K562 (cell line): ENCODE data around the gene TSKS. TPM values are rescaled to one million over a fixed set of nuclear protein-coding genes. Genes with fewer than 3 reads are reported as not detected.

Source experiments
- ARID2 ChIP-seq: fragments of 450-650 bp; IDR thresholded peaks from 2 replicates; pipeline ENCODE4 v1.6.1; 2017; ENCODE audit warnings: antibody characterized with exemption, mild to moderate bottlenecking
- ATF6 ChIP-seq: sonication (generic); formaldehyde crosslinking; IDR thresholded peaks from 2 replicates; pipeline ENCODE4 v1.4.0; 2020; ENCODE audit warnings: mild to moderate bottlenecking, missing genetic modification reagents
- CUX1 ChIP-seq: fragments of 200-800 bp; sonication (Bioruptor generic); IDR thresholded peaks from 2 replicates; pipeline ENCODE4 v1.6.1; 2016; ENCODE audit warnings: missing genetic modification characterization, missing compliant biosample characterization
- DDX20 ChIP-seq: fragments of 450-650 bp; IDR thresholded peaks from 2 replicates; pipeline ENCODE4 v1.6.1; 2016; ENCODE audit warnings: missing genetic modification characterization, low read depth, mild to moderate bottlenecking, missing compliant biosample characterization, moderate library complexity
- FOXJ3 ChIP-seq: sonication (generic); formaldehyde crosslinking; IDR thresholded peaks from 2 replicates; pipeline ENCODE4 v1.4.0; 2020; ENCODE audit warnings: mild to moderate bottlenecking, missing genetic modification reagents
- GABPB1 ChIP-seq: sonication (generic); formaldehyde crosslinking; IDR thresholded peaks from 2 replicates; pipeline ENCODE4 v1.8.0; 2022; ENCODE audit warnings: mild to moderate bottlenecking, missing genetic modification reagents
- GTF2B ChIP-seq: IDR thresholded peaks from 2 replicates; pipeline ENCODE4 v1.6.1; 2011; ENCODE audit not compliant: insufficient read length; ENCODE audit errors: extremely low read depth
- KHSRP ChIP-seq: fragments of 450-650 bp; IDR thresholded peaks from 2 replicates; pipeline ENCODE4 v1.6.1; 2017
- MEF2D ChIP-seq: conservative IDR thresholded peaks from 2 replicates; pipeline ENCODE4 v1.6.1; 2016; ENCODE audit warnings: low read depth, missing genetic modification characterization, missing compliant biosample characterization
- MYC ChIP-seq, 2 experiments: fragments of 250-450 bp in 1 of 2; sonication (Bioruptor Pico) in 1 of 2; IDR thresholded peaks; 2 replicates each; pipeline versions ENCODE4 v1.5.1 to v1.6.1; 2012 to 2021; ENCODE audit warnings: low read depth in 2 of 2, borderline replicate concordance in 1 of 2, improper control_type of control experiment in 1 of 2, low read length in 1 of 2, mild to moderate bottlenecking in 1 of 2, moderate library complexity in 1 of 2
- NCOA6 ChIP-seq: fragments of 450-650 bp; IDR thresholded peaks from 2 replicates; pipeline ENCODE4 v1.6.1; 2017; ENCODE audit warnings: mild to moderate bottlenecking
- PHB ChIP-seq: fragments of 250-450 bp; sonication (Bioruptor Pico); IDR thresholded peaks from 2 replicates; pipeline ENCODE4 v1.5.0; 2021
- PHF20 ChIP-seq: fragments of 450-650 bp; IDR thresholded peaks from 2 replicates; pipeline ENCODE4 v1.6.1; 2018; ENCODE audit not compliant: partially characterized antibody
- PHF21A ChIP-seq: fragments of 450-650 bp; IDR thresholded peaks from 2 replicates; pipeline ENCODE4 v1.6.1; 2017; ENCODE audit warnings: low read depth, borderline replicate concordance
- TARDBP ChIP-seq: fragments of 450-650 bp; IDR thresholded peaks from 2 replicates; pipeline ENCODE4 v1.6.1; 2016
- TRIM28 ChIP-seq: fragments of 450-650 bp; IDR thresholded peaks from 2 replicates; pipeline ENCODE4 v1.6.1; 2017
- ZBTB1 ChIP-seq: sonication (generic); formaldehyde crosslinking; IDR thresholded peaks from 2 replicates; pipeline ENCODE4 v1.8.1; 2023; ENCODE audit warnings: missing genetic modification reagents, low read depth, mild to moderate bottlenecking, borderline replicate concordance
- ZFP36 ChIP-seq: fragments of 150-350 bp; IDR thresholded peaks from 2 replicates; pipeline ENCODE4 v1.6.1; 2018; ENCODE audit warnings: low read length, low read depth; ENCODE audit not compliant: partially characterized antibody
- ZNF121 ChIP-seq: sonication (generic); formaldehyde crosslinking; conservative IDR thresholded peaks from 2 replicates; pipeline ENCODE4 v1.8.0; 2022; ENCODE audit warnings: missing genetic modification reagents
- ZNF143 ChIP-seq: sonication (generic); formaldehyde crosslinking; IDR thresholded peaks from 2 replicates; pipeline ENCODE4 v1.9.0; 2022; ENCODE audit warnings: mild to moderate bottlenecking, missing genetic modification reagents
- ZNF507 ChIP-seq: conservative IDR thresholded peaks from 2 replicates; pipeline ENCODE4 v1.6.1; 2017; ENCODE audit warnings: missing genetic modification characterization, missing compliant biosample characterization
- ZNF584 ChIP-seq: fragments of 200-800 bp; sonication (Bioruptor generic); IDR thresholded peaks from 2 replicates; pipeline ENCODE4 v1.6.1; 2016; ENCODE audit warnings: low read depth, mild to moderate bottlenecking, missing genetic modification characterization, missing compliant biosample characterization
- ZNF644 ChIP-seq: fragments of 200-800 bp; sonication (Bioruptor generic); IDR thresholded peaks from 2 replicates; pipeline ENCODE4 v1.6.1; 2016; ENCODE audit warnings: low read depth, missing genetic modification characterization, missing compliant biosample characterization
- ZZZ3 ChIP-seq: fragments of 450-650 bp; IDR thresholded peaks from 2 replicates; pipeline ENCODE4 v1.6.1; 2016; ENCODE audit warnings: antibody characterized with exemption, mild to moderate bottlenecking, moderate library complexity
- polyA plus RNA-seq, 8 experiments: library from polyadenylated mRNA; depleted of rRNA in 4 of 8; stranded (reverse) in 5 of 8; unstranded in 3 of 8; fragments of >200 nt; fragmentation: Nextera tagmentation in 2 of 8; fragmentation: Illumina TruSeq in 1 of 8; extraction: Ambion mirVana in 2 of 8; extraction: Trizol in 1 of 8; gene quantifications; 2 replicates each; pipeline versions ENCODE4 v1.2.1 to v1.2.3, GENCODE V29; 2011 to 2014; ENCODE audit warnings: inconsistent platforms in 1 of 8, missing spikeins in 1 of 8
- total RNA-seq, 7 experiments: library from RNA; depleted of rRNA in 6 of 7; stranded (reverse); fragments of >200 nt in 6 of 7; fragmentation: Illumina TruSeq in 2 of 7; extraction: Trizol in 2 of 7; gene quantifications; 2 replicates each; pipeline versions ENCODE4 v1.2.1 to v1.2.3, GENCODE V29; 2011 to 2021; ENCODE audit warnings: low replicate concordance in 1 of 7

The TSKS gene
- total and polyA plus RNA-seq, 9 of the 15 experiments (the other 6 are each of a cell fraction or from before 2014, with no cell fraction given): 0.14 to 4.5 (median 0.80) TPM

- TF ChIP-seq CUX1 (no peak), ZNF644 (tag) (no peak), GABPB1 (CRISPR knock-in tag) (no peak), PHF21A (no peak), ZFP36 (no peak), TARDBP (no peak), ARID2 (no peak), MEF2D (tag) (no peak), ZNF143 (CRISPR knock-in tag) (no peak), GTF2B (no peak), FOXJ3 (CRISPR knock-in tag) (no peak), NCOA6 (no peak), PHB (CRISPR knock-in tag) (no peak), ZBTB1 (no peak), KHSRP (no peak), MYC (IDR thresholded peaks at IDR 0.05; ENCODE audit: low read depth, low read length) (peak; percentile 33; the same call in 1 of the 2 replicates), MYC (CRISPR knock-in tag; IDR thresholded peaks at IDR 0.05; ENCODE audit: borderline replicate concordance, low read depth) (no peak), ZNF584 (CRISPR knock-in tag) (0 out of 2 replicates have a peak, but pooled peaks have one; percentile 37), DDX20 (no peak), ATF6 (CRISPR knock-in tag) (no peak), PHF20 (no peak), ZNF121 (CRISPR knock-in tag) (no peak), TRIM28 (no peak), ZNF507 (tag) (no peak), ZZZ3 (no peak)
Measured at GRCh38 chr19:49716154-49716553, 47.0 kb downstream of the TSKS start (continued).
